GM19452 (cell line): ENCODE results near the gene RSBN1.
"Not testable (repeated sequence)": the region's sequence is repeated elsewhere in the genome, so short reads cannot be mapped to it uniquely, and the experiment has no call there.

Experiments
- ATAC-seq: cut with Tn5 transposase; IDR thresholded peaks from one replicate; pipeline ENCODE4 v1.9.1; 2021; ENCODE audit not compliant: unreplicated experiment

The RSBN1 gene

DNA sequence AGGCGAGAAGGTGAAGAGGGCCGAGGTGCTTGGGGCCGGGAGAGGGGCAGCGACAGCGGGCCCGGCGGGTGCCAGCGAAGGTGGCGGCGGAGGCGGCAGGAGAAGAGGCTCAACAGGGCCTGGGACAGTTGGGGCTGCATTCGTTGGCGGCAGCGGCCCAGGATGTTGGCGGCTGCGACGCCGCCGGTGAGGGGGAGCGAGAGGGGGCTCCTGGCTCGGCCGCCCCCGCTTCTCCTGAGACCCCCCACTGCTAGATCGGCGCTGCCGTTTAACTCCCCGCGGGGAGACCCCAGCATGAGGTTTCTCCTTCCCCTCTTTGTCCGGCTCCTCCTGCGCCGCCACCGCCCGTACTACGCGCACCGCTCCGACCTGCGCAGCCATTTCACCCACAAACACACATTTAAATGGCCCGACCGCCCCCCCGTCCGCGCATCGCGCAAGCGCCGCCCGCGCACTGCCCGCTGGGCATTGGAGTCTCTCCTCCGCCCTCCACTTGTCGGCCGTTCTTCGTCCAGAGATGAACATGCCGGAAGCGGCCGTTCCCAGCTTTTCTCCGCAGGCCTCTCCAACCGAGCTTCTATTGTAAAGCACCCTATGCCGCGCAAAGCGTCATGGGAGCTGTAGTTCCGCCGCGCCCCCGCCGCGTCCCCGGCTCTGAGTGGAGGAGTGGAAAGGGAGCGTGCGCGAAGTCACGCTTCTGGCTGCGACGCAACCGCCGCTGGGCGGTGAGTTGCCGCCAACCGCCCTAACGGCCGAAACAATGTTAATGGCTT is at the start of gene RSBN1:
RSBN1 (minus strand) TSS at position 589 of the 773 bp plus-strand sequence; CDS start at position 525, 64 bp downstream.
- ATAC-seq, result peak; percentile 87

DNA sequence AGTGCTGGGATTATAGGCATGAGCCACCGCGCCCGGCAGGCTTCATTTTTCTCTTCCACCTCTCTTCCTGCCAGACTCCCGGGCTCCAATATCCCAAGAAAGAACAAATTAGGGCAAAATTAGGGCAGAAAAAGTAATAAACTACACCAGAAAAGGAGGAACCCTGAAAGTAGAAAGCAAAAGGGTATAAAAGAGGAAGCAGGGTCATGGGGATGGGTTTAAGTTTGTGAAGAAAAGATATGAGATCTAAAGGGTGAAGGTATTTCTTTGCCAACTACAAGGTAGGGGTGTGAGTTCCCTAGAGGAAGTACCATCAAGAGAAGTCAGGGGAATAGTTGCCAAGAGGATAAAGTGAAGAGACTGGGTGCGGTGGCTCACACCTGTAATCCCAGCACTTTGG is 49.4 kb upstream of the RSBN1 start:
- no peak for ATAC-seq

DNA sequence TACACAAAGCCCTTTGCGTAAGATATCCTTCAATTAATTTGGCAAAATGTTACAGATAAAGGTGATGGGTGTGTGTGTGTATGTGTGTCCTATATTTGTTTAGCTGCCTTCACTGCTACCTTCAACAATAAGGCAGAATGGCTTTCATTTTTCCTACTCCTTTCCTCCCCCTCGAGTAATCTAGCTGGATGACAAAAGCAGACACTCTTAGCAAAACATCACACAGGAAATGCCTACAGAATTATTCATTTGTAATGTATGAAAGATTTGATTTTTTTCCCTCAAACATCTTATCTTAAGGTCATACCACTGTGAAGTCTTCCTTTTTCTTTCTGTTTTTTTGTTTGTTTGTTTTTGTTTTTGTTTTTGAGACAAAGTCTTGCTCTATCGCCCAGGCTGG is 48.6 kb upstream of the RSBN1 start:
- ATAC-seq, result no peak

DNA sequence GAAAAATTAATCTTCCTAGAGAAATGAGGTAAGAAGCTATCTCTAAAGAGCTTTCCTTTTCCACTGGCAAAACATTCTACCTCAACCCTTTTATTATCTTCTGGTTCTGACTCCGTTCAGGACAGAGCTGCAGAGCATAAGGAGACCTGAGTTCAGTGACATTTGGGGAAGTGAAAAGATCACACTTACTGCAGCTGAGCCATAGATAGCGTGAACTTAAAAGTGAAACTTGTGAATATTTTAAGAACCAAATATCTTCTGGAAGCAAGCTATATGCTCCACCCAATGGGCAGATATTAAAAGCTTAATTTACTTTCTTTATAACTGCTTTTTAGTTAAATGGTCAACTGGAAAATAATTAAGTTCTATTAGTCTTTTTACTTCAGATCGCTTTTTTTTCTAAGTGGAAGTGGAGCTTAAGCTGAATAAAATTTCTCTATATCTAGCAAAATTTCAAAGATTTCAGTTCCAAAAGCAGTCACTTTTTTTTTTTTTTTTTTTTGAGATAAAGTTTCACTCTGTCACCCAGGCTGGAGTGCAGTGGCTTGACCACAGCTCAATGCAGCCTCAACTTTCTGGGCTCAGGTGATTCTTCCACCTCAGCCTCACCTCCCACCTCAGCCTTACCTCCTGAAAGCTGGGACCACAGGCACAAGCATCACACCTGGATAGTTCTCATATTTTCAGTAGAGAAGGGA is 47.4 kb upstream of the RSBN1 start:
- peak; percentile 85 for ATAC-seq

DNA sequence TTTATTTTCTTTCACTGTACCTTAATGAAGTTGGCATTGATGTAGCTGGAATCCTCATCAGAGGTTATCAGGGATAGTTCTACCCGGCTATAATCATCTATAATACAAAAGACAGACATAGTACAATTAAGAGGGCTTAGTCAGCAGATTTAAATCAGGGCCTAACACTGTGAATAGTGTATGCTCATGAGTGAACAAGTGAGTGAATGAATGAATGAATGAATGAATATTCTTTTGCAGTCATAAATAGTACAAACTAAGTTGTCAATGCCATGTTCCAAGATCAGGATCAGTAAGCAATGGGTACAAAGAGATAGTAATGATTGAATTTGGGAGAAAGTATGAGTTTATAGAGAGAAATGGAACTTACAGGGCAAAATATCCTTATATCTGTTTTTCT is 46.7 kb upstream of the RSBN1 start:
- ATAC-seq, result no peak

DNA sequence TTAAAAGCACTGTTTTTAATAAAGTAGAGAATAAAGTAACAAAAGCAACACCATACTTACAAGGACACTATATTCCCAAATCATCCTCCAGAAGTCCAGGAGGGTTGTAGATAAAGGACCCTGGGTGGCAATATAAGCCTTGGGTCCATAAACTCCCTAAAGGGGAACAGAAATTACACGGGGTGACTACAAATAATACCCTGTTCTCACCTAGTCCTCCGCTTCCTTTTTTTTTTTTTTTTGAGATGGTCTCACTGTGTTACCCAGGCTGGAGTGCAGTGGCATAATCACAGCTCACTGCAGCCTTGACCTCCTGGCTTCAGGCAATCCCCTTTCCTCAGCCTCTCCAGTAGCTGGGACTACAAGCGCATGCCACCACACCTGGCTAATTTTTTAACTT is 46.1 kb upstream of the RSBN1 start:
- ATAC-seq, result no peak

DNA sequence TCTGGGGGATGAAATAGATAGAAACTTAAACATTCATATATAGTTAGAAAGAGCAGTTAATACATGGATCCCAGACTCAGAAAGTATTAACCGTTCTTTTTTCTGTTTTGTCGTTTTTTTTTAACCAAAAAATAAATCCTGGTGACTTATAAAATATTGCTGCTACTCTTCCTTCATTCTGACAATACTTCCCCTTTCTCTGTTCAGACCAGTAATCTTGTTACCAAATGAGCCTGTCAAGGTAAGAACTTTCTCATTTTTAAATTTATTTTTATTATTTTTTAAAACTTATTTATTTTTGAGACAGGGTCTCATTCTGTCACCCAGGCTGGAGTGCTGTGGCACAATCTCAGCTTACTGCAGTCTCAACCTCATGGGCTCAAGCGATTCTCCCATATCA is 45.5 kb upstream of the RSBN1 start:
- ATAC-seq, result no peak

DNA sequence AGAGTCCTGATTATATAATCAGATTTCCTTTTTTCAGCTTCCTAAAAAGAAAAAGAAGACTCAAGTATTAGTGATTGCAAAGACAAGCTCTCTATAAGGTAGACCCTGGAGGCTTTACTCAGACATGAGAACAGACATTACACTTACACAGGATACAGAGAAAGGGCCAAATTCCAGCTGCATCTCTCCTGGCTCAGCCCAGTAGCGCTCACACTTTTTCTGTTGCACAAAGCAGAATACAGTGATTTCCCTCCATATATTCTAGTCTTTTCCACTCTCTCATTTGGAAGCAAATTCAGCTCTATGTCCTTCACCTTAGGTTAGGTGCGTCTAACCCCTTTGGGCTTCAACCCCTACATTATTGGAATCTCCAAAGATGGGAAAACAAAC is 44.1 kb upstream of the RSBN1 start:
- ATAC-seq, result no peak

DNA sequence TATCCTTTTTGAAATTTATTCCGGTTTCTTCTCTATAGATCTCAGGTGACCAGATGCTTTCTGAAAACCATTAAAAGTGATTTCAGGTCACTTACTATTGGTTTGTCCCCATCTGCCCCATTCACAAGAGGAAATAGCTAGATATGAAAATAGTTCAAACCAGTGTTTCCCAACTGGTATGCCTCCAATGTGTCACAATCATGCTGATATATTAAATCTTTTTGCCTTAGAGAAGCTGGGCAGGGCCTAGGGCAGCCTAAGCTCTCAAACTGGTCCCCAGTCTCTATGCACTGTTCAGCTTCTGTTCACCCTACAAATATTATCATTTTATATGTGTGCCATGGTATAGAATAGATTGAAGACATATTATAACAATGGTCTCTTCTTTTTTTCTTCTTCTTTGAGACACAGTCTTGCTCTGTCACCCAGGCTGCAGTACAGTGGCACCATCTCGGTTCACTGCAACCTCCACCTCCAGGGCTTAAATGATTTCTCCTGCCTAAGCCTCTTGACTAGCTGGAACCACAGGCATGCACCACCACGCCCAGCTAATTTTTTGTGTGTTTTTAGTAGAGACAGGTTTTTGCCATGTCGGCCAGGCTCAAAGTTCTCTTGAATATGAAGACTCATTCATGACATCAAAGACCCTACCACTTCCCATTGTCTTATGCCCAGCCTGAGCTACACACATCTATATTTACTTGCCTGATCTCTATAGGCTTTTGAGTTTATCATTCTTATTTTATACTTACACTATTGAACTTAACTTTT is 43.5 kb upstream of the RSBN1 start:
- no peak for ATAC-seq

DNA sequence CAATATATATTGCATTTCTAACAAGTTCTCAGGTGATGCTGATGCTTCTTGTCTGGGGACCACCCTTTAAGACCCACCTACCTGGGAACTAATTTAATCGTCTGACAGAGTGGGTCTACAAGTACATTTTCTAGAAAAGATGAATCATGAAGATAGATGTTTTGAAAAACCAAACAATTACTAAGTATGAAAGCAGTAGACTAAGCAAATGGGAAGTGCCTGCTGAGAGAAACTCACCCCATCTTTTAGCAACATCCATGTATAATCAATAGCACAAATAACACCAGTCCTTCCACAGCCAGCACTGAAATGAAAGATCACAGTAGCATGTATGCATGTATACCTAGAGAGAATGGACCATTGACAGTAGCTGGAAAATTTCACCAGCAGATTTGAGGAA is 42.0 kb upstream of the RSBN1 start:
- ATAC-seq, result no peak

DNA sequence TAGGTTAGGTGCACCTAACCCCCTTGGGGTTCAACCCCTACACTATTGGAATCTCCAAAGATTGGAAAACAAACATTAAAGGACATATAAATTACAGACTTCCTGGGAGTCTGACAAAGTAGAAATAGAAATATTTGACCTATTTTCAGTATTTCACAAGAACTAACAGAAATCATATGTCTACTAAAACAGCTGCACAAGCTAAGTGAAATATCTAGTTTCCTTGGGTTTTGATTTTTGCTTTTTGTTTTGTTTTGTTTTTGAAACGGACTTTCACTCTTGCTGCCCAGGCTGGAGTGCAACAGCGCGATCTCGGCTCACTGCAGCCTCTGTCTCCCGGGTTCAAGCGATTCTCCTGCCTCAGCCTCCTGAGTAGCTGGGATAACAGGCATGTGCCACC is 40.4 kb upstream of the RSBN1 start:
- not testable (repeated sequence) for ATAC-seq

DNA sequence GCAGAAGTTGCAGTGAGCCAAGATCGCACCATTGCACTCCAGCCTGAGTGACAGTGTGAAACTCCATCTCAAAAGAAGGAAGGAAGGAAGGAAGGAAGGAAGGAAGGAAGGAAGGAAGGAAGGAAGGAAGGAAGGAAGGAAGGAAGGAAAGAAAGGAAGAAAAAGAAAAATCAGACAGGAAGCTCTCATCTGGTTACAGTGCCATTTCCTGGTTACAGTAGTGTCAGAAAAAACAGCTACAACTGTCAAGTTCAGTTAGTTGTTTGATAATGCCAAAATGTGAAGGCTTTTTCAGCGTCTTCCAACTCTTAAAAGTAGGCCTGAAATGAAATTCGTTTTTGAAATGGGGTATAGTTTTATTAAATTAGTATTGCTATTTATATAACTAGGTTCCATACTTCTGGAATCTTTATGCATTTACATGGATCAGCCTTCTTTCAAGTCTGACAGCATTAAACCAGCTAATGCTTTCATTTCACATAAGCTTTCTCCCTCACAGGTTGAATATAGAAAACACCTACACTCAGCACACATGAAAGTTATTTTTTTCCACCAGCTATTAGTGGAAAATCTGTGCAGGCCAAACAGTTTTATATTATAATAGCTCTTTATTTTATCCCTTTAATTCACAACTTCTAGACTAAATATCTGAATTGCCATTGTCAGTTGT is 38.0 kb upstream of the RSBN1 start:
- ATAC-seq, result no peak

DNA sequence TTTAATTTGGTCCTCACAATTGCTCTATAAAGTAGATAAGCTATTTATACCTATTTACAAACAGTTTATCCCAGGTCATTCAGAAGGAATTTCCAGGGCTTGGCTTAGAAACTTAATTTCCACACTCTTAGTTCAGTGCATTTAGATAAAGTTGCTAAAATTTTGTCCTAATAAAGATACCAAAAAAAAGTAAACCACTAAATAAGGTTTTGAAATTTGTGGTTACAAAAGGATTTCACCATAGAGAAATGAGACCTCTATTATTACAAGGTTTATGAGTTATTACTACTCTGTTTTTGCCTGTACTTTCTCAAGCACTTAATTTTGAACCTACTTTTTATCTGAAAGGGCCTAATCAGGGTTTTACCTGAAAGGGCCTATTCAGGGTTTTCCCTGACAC is 36.8 kb upstream of the RSBN1 start:
- no peak for ATAC-seq

DNA sequence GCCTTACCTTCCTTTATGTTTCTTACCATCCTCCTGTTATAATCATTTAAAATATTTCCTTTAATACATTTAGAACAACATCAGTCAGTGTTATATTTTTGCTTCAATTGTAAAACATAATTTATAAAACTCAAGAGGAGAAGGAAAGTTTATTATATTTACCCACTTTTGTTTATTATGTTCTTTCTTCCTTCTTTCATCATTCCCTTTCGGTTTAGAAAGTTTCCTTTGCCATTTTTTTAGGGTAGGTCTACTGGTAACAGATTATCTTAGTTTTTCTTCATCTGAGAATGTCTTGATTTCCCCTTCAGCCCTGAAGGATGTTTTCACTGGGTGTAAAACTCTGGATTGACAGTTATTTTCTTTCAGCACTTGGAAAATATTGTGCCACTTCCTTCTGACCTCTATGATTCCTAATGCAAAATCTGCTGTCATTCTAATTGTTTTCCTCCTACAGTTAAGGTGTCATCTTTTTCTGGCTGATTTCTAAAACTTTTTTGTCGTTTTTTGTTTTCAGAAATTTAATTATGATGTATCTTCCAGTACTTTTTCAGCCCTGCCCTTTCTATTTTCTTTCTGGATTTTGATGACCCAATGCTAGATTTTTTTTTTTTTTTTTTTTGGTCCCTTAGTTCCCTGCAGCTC is 34.2 kb upstream of the RSBN1 start:
- ATAC-seq, result no peak

DNA sequence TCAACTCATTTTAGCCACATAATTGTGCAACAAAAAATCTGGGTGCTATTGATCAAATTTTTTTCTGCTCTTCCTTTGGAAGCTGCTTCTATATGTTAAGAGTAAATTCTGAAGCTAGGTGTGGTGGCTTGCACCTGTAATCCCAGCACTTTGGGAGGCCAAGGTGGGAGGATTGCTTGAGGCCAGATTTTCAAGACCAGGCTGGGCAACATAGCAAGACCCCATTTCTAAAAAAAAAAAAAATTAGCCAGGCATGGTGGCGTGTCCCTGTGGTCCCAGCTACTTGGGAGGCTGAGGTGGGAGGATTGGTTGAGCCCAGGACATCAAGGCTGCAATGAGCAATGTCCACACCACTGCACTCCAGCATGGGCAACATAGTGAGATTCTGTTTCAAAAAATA is 24.3 kb upstream of the RSBN1 start:
- ATAC-seq, result no peak

DNA sequence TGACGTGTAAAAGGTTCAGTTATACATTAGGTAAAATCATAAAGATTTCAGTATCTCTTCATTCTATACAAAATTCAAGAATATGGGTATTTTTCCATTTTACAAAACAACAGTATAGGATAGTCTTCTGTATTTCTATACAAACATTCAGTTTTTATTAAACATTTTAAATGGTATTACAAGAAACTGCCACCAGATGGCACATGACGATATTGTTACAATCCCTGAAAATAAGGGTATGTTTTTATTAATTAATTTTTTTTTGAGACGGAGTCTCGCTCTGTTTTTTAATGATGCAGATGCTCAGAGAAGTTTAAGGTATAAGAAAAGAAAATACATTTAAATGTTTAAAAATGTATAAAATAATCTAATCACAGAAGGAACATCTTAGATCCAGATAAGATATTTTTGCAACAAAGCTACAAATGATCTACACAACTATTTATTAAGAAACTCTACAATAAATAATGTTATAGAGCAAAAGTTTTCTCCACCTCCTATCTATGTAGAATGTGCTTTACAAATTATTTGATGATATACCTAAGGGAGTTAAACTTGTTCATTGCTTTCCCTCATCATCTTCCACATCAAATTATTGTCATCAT is 23.5 kb upstream of the RSBN1 start:
- no peak for ATAC-seq

DNA sequence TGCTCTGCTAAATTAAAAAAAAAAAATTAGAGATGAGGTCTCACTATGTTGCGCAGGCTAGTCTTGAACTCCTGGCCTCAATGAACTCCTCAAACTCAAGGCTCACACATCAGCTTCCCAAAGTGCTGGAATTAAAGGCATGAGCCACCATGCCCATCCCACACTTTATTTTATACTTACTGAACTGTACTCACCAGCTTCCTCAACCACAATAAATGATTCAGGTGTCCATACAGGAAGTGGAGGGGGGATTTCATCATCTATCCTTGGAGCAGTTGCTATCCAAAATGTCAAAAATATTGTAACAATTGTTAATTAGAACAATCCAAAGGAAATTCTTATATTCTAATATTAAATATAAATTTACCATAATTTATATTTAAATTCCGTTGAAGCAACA is 22.4 kb upstream of the RSBN1 start:
- ATAC-seq, result no peak

DNA sequence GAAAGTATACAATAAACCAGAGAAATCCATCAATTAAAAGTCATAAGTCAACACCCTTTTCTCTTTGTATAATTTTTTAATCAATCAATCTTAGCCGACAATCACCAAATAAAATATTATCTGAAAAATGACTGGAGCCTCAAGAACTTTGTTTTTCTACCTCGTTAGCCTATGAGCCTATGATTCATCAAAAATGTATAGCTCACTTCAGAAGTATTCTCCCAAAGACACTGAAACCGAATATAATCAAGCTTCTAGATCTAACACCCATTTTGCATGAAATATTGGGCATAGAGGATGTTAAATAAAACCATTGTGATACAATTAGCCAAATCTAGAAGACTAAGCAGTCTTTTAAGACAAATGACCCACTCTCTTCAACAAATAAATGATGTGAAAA is 17.8 kb upstream of the RSBN1 start:
- ATAC-seq, result no peak

DNA sequence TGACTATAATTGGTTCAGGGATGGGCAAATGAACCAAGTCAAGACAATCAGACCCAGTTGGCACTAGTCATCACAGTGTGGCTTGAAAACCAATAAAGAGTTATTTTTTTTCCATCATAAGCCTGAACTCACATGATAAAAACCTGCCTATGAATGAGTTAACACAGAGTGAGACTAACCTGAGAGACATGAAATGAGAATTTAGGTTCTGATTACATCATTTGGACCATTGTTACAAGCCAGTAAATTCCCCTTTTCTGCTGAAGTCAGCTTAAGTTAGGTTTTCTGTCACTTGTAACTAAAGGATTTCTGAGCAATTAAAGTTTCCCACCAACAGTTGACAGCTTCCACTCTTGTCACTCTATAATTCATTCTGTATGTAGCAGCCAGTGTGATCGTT is 9.6 kb upstream of the RSBN1 start:
- ATAC-seq, result no peak

DNA sequence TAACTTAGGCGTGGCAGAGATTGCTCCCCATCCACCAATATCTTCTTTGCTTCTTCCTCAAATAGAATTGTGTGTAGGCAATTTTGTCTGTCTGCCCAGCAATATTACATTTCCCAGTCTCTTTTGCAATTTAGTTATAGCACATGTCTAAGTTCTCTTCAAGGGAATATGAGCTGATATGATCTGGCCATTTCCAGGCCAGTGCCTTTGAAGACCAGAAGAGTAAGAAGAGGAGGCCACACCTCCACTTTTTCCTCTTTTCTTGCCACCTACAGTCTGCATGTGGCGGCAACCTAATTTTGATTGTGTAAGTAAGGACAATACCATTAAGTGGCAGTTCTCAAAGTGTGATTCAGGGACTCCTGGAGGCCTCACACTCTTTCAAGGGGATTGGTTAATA is 6.3 kb upstream of the RSBN1 start:
- no peak for ATAC-seq

DNA sequence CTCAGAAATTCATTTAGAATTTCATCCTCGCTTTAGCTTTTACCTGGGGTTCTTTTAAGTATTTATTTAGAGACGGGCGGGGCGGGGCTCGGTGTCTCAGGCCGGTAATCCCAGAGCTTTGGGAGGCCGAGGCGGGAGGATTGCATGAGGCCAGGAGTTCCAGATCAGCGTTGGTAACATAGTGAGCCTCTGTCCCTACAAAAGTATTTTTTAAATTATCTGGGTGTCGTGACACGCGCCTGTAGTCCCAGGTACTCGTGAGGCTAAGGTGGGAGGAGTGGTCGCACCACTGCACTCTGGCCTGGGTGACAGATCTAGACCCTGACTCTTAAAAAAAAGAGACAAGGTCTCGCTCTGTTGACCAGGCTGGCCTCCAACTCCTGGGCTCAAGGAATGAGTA is 942 bp upstream of the RSBN1 start:
- ATAC-seq, result no peak
